Muscle of leg (tissue), 16 donors: ENCODE results near the gene ZNF607. TPM values are rescaled to one million over a fixed set of nuclear protein-coding genes. Genes with fewer than 3 reads are reported as not detected.
"Not testable (repeated sequence)": the region's sequence is repeated elsewhere in the genome, so short reads cannot be mapped to it uniquely, and the experiment has no call there.

Source experiments
- DNase-seq: peaks from one replicate; pipeline ENCODE4 v3.0.0; 2013
- H3K27ac ChIP-seq: one replicate; pipeline ENCODE4 v1.5.1; 2013; ENCODE audit warnings: mild to moderate bottlenecking, low read length, control low read depth
- H3K27me3 ChIP-seq: one replicate; pipeline ENCODE4 v1.6.1; 2013; ENCODE audit warnings: low read length; ENCODE audit not compliant: control insufficient read depth, insufficient read depth
- H3K36me3 ChIP-seq: one replicate; pipeline ENCODE4 v1.6.1; 2013; ENCODE audit warnings: low read length; ENCODE audit not compliant: control insufficient read depth, insufficient read depth
- H3K4me1 ChIP-seq: one replicate; pipeline ENCODE4 v1.6.1; 2013; ENCODE audit warnings: low read length; ENCODE audit not compliant: control insufficient read depth, insufficient read depth
- H3K4me3 ChIP-seq: one replicate; pipeline ENCODE4 v1.5.1; 2013; ENCODE audit warnings: low read length, control low read depth
- H3K9me3 ChIP-seq: replicated peaks from 2 replicates; pipeline ENCODE4 v1.6.1; 2013; ENCODE audit warnings: low read depth, low read length; ENCODE audit not compliant: control insufficient read depth
- WGBS: methylation state at CpG from one replicate; pipeline ENCODE4 v1.1.5; 2013; ENCODE audit warnings: missing lambda C conversion rate; ENCODE audit not compliant: insufficient coverage; 5-methylcytosine and 5-hydroxymethylcytosine counted together
- long read RNA-seq, 11 donors: transcript quantifications; one replicate each; lab custom pipeline, GENCODE V29; 2026
- polyA plus RNA-seq, 8 donors: library from polyadenylated mRNA; unstranded; fragments of 120-200 nt; gene quantifications; one replicate each; pipeline versions ENCODE4 v1.2.1 to v1.2.3, GENCODE V29; 2013; ENCODE audit warnings: inconsistent platforms in 1 of 8, low replicate concordance in 1 of 8; ENCODE audit not compliant: insufficient read length in 8 of 8, insufficient read depth in 1 of 8
- total RNA-seq: library from RNA; stranded (reverse); fragments of 120-200 nt; gene quantifications from one replicate; pipeline ENCODE4 v1.2.4, GENCODE V29; 2013

ZNF607 gene
- total RNA-seq (7.0 TPM), polyA plus RNA-seq (1 to 10 TPM; 4.5 to 5.7 (median 5.0) TPM)
- long read RNA-seq, donor 1 = 0 reads
- long read RNA-seq, donor 2 = 0 reads
- long read RNA-seq, donor 3 = 0 reads
- long read RNA-seq, donor 4, partial matches to known transcripts = 0 of 1 reads
- long read RNA-seq, donor 4, other reads (novel, unspliced or antisense) = 0 of 1 reads
- long read RNA-seq, donor 5 = 0 reads
- long read RNA-seq, donor 6, partial matches to known transcripts = 0 of 1 reads
- long read RNA-seq, donor 6, other reads (novel, unspliced or antisense) = 0 of 1 reads
- long read RNA-seq, donor 7 = 0 reads
- long read RNA-seq, donor 8 = 0 reads
- long read RNA-seq, donor 9 = 0 reads
- long read RNA-seq, donor 10, full-length matches to known transcripts = 1 of 1 reads
- long read RNA-seq, donor 10, partial matches to known transcripts = 0 of 1 reads
- long read RNA-seq, donor 10, other reads (novel, unspliced or antisense) = 0 of 1 reads
- long read RNA-seq, donor 11 = 0 reads

GRCh38 chr19:37719111-37719926 is at the start of gene ZNF607:
TSS of gene ZNF607 (minus strand) at chr19:37719761. CDS start at chr19:37711618, 8,143 bp downstream.
- Histone ChIP-seq H3K27me3 (no peaks in the 10 kb centered on the region), H3K4me1 (peaks cover 7% of the 10 kb centered on the region), H3K36me3 (peaks cover 4% of the 10 kb centered on the region), H3K27ac (peak within 1 kb of the TSS; percentile 45), H3K4me3 (peak within 1 kb of the TSS; percentile 61), H3K9me3 (no peaks in the 10 kb centered on the region)
- DNase-seq = peak; percentile 96
- under 1% methylated on average over 51 of the region's 54 CpGs for WGBS

GRCh38 chr19:37763488-37763887 is 43.9 kb upstream of the ZNF607 start:
- Histone ChIP-seq H3K4me1 (no peaks in the 10 kb centered on the region), H3K27ac (no peak overlapping the region), H3K9me3 (no peaks in the 10 kb centered on the region), H3K36me3 (peaks cover 20% of the 10 kb centered on the region), H3K27me3 (no peaks in the 10 kb centered on the region), H3K4me3 (no peak overlapping the region)
- no peak for DNase-seq
- WGBS = no CpG with 5 or more reads among the region's 1 CpG

GRCh38 chr19:37757683-37758082 is 38.1 kb upstream of the ZNF607 start:
- H3K36me3 ChIP-seq, H3K27ac ChIP-seq, H3K4me3 ChIP-seq, DNase-seq, H3K27me3 ChIP-seq, H3K4me1 ChIP-seq, H3K9me3 ChIP-seq: not testable (repeated sequence)
- WGBS = no CpG with 5 or more reads among the region's 4 CpGs

- Histone ChIP-seq H3K27ac (no peak overlapping the region), H3K4me3 (no peak overlapping the region), H3K36me3 (peaks cover 12% of the 10 kb centered on the region), H3K4me1 (no peaks in the 10 kb centered on the region), H3K9me3 (peaks cover 15% of the 10 kb centered on the region), H3K27me3 (no peaks in the 10 kb centered on the region)
- DNase-seq = no peak
- WGBS = 75% methylated on average over 4 of the region's 5 CpGs
These were observed 18.8 kb upstream of the ZNF607 start for GRCh38 chr19:37738371-37738770.

- Histone ChIP-seq H3K36me3 (no peaks in the 10 kb centered on the region), H3K27ac (no peak overlapping the region), H3K4me3 (no peak overlapping the region), H3K27me3 (no peaks in the 10 kb centered on the region), H3K4me1 (no peaks in the 10 kb centered on the region), H3K9me3 (no peaks in the 10 kb centered on the region)
- no CpG with 5 or more reads among the region's 2 CpGs for WGBS
- peak; percentile 4 for DNase-seq
These were observed 5.6 kb upstream of the ZNF607 start for GRCh38 chr19:37725181-37725580.

GRCh38 chr19:37719927-37720265 is 335 bp upstream of the ZNF607 start:
- Histone ChIP-seq H3K4me3 (peak overlapping the region; percentile 61), H3K4me1 (peaks cover 7% of the 10 kb centered on the region), H3K9me3 (no peaks in the 10 kb centered on the region), H3K27me3 (no peaks in the 10 kb centered on the region), H3K27ac (peak overlapping the region; percentile 45), H3K36me3 (peaks cover 3% of the 10 kb centered on the region)
- DNase-seq = no peak
- 0% methylated on average over 2 of the region's 8 CpGs for WGBS

GRCh38 chr19:37718304-37718703 is 1.3 kb downstream of the ZNF607 start:
- H3K9me3 ChIP-seq = no peaks in the 10 kb centered on the region
- DNase-seq = no peak
- peaks cover 4% of the 10 kb centered on the region for H3K36me3 ChIP-seq
- no peak overlapping the region for H3K4me3 ChIP-seq
- H3K27ac ChIP-seq = no peak overlapping the region
- H3K4me1 ChIP-seq = peaks cover 7% of the 10 kb centered on the region
- WGBS = 37% methylated on average over 8 of the region's 10 CpGs
- no peaks in the 10 kb centered on the region for H3K27me3 ChIP-seq

GRCh38 chr19:37716140-37716539 is 3.4 kb downstream of the ZNF607 start:
- Histone ChIP-seq H3K4me1 (peaks cover 7% of the 10 kb centered on the region), H3K36me3 (peaks cover 11% of the 10 kb centered on the region), H3K27ac (no peak overlapping the region), H3K27me3 (no peaks in the 10 kb centered on the region), H3K9me3 (no peaks in the 10 kb centered on the region), H3K4me3 (no peak overlapping the region)
- DNase-seq = no peak
- WGBS = no CpG with 5 or more reads among the region's 2 CpGs

- no peak for DNase-seq
- no peaks in the 10 kb centered on the region for H3K27me3 ChIP-seq
- H3K4me3 ChIP-seq = no peak overlapping the region
- H3K27ac ChIP-seq = no peak overlapping the region
- H3K9me3 ChIP-seq = no peaks in the 10 kb centered on the region
- WGBS = 96% methylated on average over 4 of the region's 7 CpGs
- peaks cover 11% of the 10 kb centered on the region for H3K36me3 ChIP-seq
- no peaks in the 10 kb centered on the region for H3K4me1 ChIP-seq
These were observed 13.4 kb downstream of the ZNF607 start for GRCh38 chr19:37706052-37706605.

GRCh38 chr19:37699057-37699456 is 20.5 kb downstream of the ZNF607 start:
- DNase-seq = no peak
- no peaks in the 10 kb centered on the region for H3K9me3 ChIP-seq
- H3K27ac ChIP-seq = no peak overlapping the region
- no peaks in the 10 kb centered on the region for H3K27me3 ChIP-seq
- 50% methylated on average over 1 of the region's 5 CpGs for WGBS
- peaks cover 19% of the 10 kb centered on the region for H3K36me3 ChIP-seq
- no peaks in the 10 kb centered on the region for H3K4me1 ChIP-seq
- no peak overlapping the region for H3K4me3 ChIP-seq
